OCI-LY1 (cell line): ENCODE measurements around the gene HEATR1.

Experiments
- H2AFZ ChIP-seq: fragments of 200-600 bp; sonication (generic), shearing (Covaris generic); 2 replicates; pipeline ENCODE4 v1.6.0; 2014; ENCODE audit warnings: antibody characterized with exemption, mild to moderate bottlenecking, low read length
- H3F3A ChIP-seq: fragments of 200-600 bp; sonication (generic), shearing (Covaris generic); 2 replicates; pipeline ENCODE4 v1.6.0; 2014; ENCODE audit warnings: mild to moderate bottlenecking, antibody characterized with exemption, low read length, moderate library complexity; ENCODE audit not compliant: insufficient read depth
- H3K27ac ChIP-seq: fragments of 200-600 bp; sonication (generic); 2 replicates; pipeline ENCODE4 v1.5.1; 2014; ENCODE audit warnings: low read length, mixed run types, mild to moderate bottlenecking, low read depth; ENCODE audit not compliant: poor library complexity, severe bottlenecking
- H3K27me3 ChIP-seq: fragments of 200-600 bp; sonication (generic); 2 replicates; pipeline ENCODE4 v1.6.0; 2014; ENCODE audit warnings: antibody characterized with exemption, mild to moderate bottlenecking, low read length, moderate library complexity; ENCODE audit not compliant: insufficient read depth
- H3K36me3 ChIP-seq: fragments of 200-600 bp; sonication (generic); 2 replicates; pipeline ENCODE4 v1.6.1; 2014; ENCODE audit warnings: mild to moderate bottlenecking, antibody characterized with exemption, low read length, moderate library complexity, mixed read lengths; ENCODE audit not compliant: insufficient read depth
- H3K4me1 ChIP-seq: fragments of 200-600 bp; sonication (generic); 2 replicates; pipeline ENCODE4 v1.5.1; 2014; ENCODE audit warnings: mild to moderate bottlenecking, low read length, moderate library complexity; ENCODE audit not compliant: insufficient read depth, severe bottlenecking
- H3K4me2 ChIP-seq: fragments of 200-600 bp; sonication (generic), shearing (Covaris generic); 2 replicates; pipeline ENCODE4 v1.6.1; 2014; ENCODE audit warnings: low read length
- H3K4me3 ChIP-seq: fragments of 200-600 bp; sonication (generic); 2 replicates; pipeline ENCODE4 v1.5.1; 2014; ENCODE audit warnings: low read length, low read depth, mild to moderate bottlenecking, mixed read lengths; ENCODE audit not compliant: poor library complexity, severe bottlenecking
- H3K79me2 ChIP-seq: fragments of 200-600 bp; shearing (Covaris generic); 2 replicates; pipeline ENCODE4 v1.6.1; 2016; ENCODE audit warnings: mixed run types, low read length, mixed read lengths; ENCODE audit not compliant: insufficient read depth
- H3K9ac ChIP-seq: fragments of 200-600 bp; sonication (generic), shearing (Covaris generic); 2 replicates; pipeline ENCODE4 v1.6.1; 2014; ENCODE audit warnings: mild to moderate bottlenecking, low read length, mixed read lengths
- H3K9me2 ChIP-seq: fragments of 200-600 bp; sonication (generic), shearing (Covaris generic); 2 replicates; pipeline ENCODE4 v1.6.1; 2014; ENCODE audit warnings: low read depth, mild to moderate bottlenecking, low read length, mixed read lengths
- H3K9me3 ChIP-seq: fragments of 200-600 bp; shearing (Covaris generic); 2 replicates; pipeline ENCODE4 v1.6.1; 2014; ENCODE audit warnings: low read length, mixed read lengths
- H4K20me1 ChIP-seq: fragments of 200-600 bp; sonication (generic), shearing (Covaris generic); 2 replicates; pipeline ENCODE4 v1.6.0; 2016; ENCODE audit warnings: mild to moderate bottlenecking, low read length; ENCODE audit not compliant: insufficient read depth
- CTCF ChIP-seq: fragments of 200-600 bp; sonication (generic), shearing (Covaris generic); IDR thresholded peaks from 2 replicates; pipeline ENCODE4 v1.5.1; 2017; ENCODE audit warnings: mild to moderate bottlenecking, antibody characterized with exemption, low read length, moderate library complexity, mixed read lengths
- EZH2 ChIP-seq: fragments of 200-600 bp; sonication (generic), shearing (Covaris generic); IDR thresholded peaks from 2 replicates; pipeline ENCODE4 v1.8.0; 2017; ENCODE audit warnings: borderline replicate concordance, mixed run types, mild to moderate bottlenecking, antibody characterized with exemption, low read length, moderate library complexity, mixed read lengths

Gene HEATR1

GRCh38 chr1:236514703-236515442, 89.4 kb downstream of the HEATR1 start:
- no peaks in the 10 kb centered on the region for H3F3A ChIP-seq
- no peaks in the 10 kb centered on the region for H3K27me3 ChIP-seq
- H3K9ac ChIP-seq = no peak overlapping the region
- no peak overlapping the region for H3K27ac ChIP-seq
- H3K4me3 ChIP-seq = no peak overlapping the region
- no peaks in the 10 kb centered on the region for H3K9me3 ChIP-seq
- H2AFZ ChIP-seq = no peak overlapping the region
- H3K4me2 ChIP-seq = no peak overlapping the region
- H3K4me1 ChIP-seq = no peaks in the 10 kb centered on the region
- H3K36me3 ChIP-seq = no peaks in the 10 kb centered on the region
- H3K9me2 ChIP-seq = no peaks in the 10 kb centered on the region
- H4K20me1 ChIP-seq = no peaks in the 10 kb centered on the region
- TF ChIP-seq EZH2 = no peak
- no peak for TF ChIP-seq CTCF
- no peaks in the 10 kb centered on the region for H3K79me2 ChIP-seq

- H3K27me3 ChIP-seq = no peaks in the 10 kb centered on the region
- H2AFZ ChIP-seq = no peak overlapping the region
- no peaks in the 10 kb centered on the region for H3K4me1 ChIP-seq
Measured at GRCh38 chr1:236511735-236512418, 92.4 kb downstream of the HEATR1 start.

GRCh38 chr1:236509647-236510401, 94.5 kb downstream of the HEATR1 start:
- Histone ChIP-seq H3K27ac (no peak overlapping the region), H4K20me1 (no peaks in the 10 kb centered on the region), H3K9me2 (no peaks in the 10 kb centered on the region), H2AFZ (no peak overlapping the region), H3K9me3 (no peaks in the 10 kb centered on the region), H3K9ac (no peak overlapping the region), H3K79me2 (no peaks in the 10 kb centered on the region), H3K4me1 (no peaks in the 10 kb centered on the region), H3K4me2 (no peak overlapping the region), H3K4me3 (no peak overlapping the region), H3F3A (no peaks in the 10 kb centered on the region), H3K36me3 (no peaks in the 10 kb centered on the region), H3K27me3 (no peaks in the 10 kb centered on the region)
- no peak for TF ChIP-seq CTCF
- TF ChIP-seq EZH2 = no peak

More at GRCh38 chr1:236511735-236512418, 92.4 kb downstream of the HEATR1 start:
- TF ChIP-seq CTCF = no peak
- TF ChIP-seq EZH2 = no peak
- Histone ChIP-seq H3K9me3 (no peaks in the 10 kb centered on the region), H3K79me2 (no peaks in the 10 kb centered on the region), H3K9me2 (no peaks in the 10 kb centered on the region), H3K36me3 (no peaks in the 10 kb centered on the region), H4K20me1 (no peaks in the 10 kb centered on the region), H3K4me3 (no peak overlapping the region), H3K27ac (no peak overlapping the region), H3K4me2 (no peak overlapping the region), H3K9ac (no peak overlapping the region), H3F3A (no peaks in the 10 kb centered on the region)
